NB4 (cell line): ENCODE measurements around the gene ACADL.

Experiments used
- POLR2A ChIP-seq: IDR thresholded peaks from 2 replicates; pipeline ENCODE4 v1.6.1; 2011; ENCODE audit warnings: mild to moderate bottlenecking; ENCODE audit not compliant: insufficient read length; ENCODE audit errors: extremely low read depth
- TF ChIP-seq, protein P1 (sequence below): IDR thresholded peaks from 2 replicates; pipeline ENCODE4 v1.6.1; 2011; ENCODE audit warnings: low read depth, low read length

DNA sequence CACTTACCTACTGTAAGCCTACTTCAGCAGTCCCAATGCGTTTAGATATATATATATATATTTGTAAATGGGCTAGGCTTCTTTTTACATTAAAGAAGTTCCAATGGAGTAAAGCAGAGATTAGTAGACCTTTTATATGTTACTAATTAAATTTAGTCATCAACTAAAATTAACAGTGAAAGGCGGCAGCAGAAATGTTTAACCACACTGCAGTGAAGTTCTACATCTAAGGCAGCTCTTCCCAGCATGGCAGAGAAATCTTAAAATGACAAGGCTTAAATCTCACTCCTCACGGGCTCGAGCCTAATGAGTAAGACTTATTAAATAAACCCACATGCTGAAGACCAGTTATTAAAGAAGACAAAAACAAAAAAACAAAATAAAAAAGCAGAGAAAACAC, 34.9 kb downstream of the ACADL start:
- no peak for TF ChIP-seq POLR2A
- TF ChIP-seq, protein P1, sequence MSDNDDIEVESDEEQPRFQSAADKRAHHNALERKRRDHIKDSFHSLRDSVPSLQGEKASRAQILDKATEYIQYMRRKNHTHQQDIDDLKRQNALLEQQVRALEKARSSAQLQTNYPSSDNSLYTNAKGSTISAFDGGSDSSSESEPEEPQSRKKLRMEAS, result no peak
